ENCODE measurements around the gene ATP6V1E1. TPM values are rescaled to one million over a fixed set of nuclear protein-coding genes. Genes with fewer than 3 reads are reported as not detected.
"Not testable (repeated sequence)": the region's sequence is repeated elsewhere in the genome, so short reads cannot be mapped to it uniquely, and the experiment has no call there.

Gene ATP6V1E1
- polyA plus RNA-seq, 6 donors from 2014 or later, result 86.0 to 127 (median 107) TPM

GRCh38 chr22:17566776-17567175 lies 61.8 kb downstream of the ATP6V1E1 start:
- DNase-seq (no peak), ATAC-seq (ENCODE audit: low read depth in 2 of 2) (no peak)
- H3K9me3 Mint-ChIP-seq, result no peaks in the 10 kb centered on the region
- no peaks in the 10 kb centered on the region for H3K36me3 Mint-ChIP-seq
- H3K4me3 Mint-ChIP-seq, result no peak overlapping the region
- H3K4me1 Mint-ChIP-seq, result peaks cover 0 to 2% (median 0%) of the 10 kb centered on the region in 3 donors
- H3K27ac Mint-ChIP-seq, result no peak overlapping the region
- peaks cover 4 to 31% (median 21%) of the 10 kb centered on the region in 3 donors for H3K27me3 Mint-ChIP-seq

GRCh38 chr22:17566016-17566687 lies 62.4 kb downstream of the ATP6V1E1 start:
- not testable (repeated sequence) for H3K36me3 Mint-ChIP-seq; DNase-seq; ATAC-seq (ENCODE audit: low read depth in 2 of 2); H3K27ac Mint-ChIP-seq; H3K4me3 Mint-ChIP-seq; H3K4me1 Mint-ChIP-seq; H3K9me3 Mint-ChIP-seq
- H3K27me3 Mint-ChIP-seq, result peaks cover 4 to 30% (median 19%) of the 10 kb centered on the region in 3 donors

- Mint-ChIP-seq H3K4me3 (no peak overlapping the region), H3K4me1 (peaks cover 0 to 2% (median 0%) of the 10 kb centered on the region in 3 donors), H3K27me3 (peaks cover 0 to 14% (median 9%) of the 10 kb centered on the region in 3 donors), H3K36me3 (no peaks in the 10 kb centered on the region), H3K27ac (no peak overlapping the region), H3K9me3 (no peaks in the 10 kb centered on the region)
- DNase-seq, result no peak
- no peak for ATAC-seq (ENCODE audit: low read depth in 2 of 2)
Observed at GRCh38 chr22:17563936-17564391, 64.6 kb downstream of the ATP6V1E1 start.

- no peak for ATAC-seq (ENCODE audit: low read depth in 2 of 2)
- peaks cover 0 to 14% (median 9%) of the 10 kb centered on the region in 3 donors for H3K27me3 Mint-ChIP-seq
- H3K4me3 Mint-ChIP-seq, result no peak within 1 kb of the TSS
Observed at GRCh38 chr22:17562906-17563870, 65.4 kb downstream of the ATP6V1E1 start, which contains the start of gene SLC25A18. Gene SLC25A18, plus strand, starts transcription at chr22:17563498. Its CDS starts 16,447 bp downstream, at chr22:17579945.

GRCh38 chr22:17559188-17559587 lies 69.4 kb downstream of the ATP6V1E1 start:
- H3K27me3 Mint-ChIP-seq, result peaks cover 0 to 5% (median 0%) of the 10 kb centered on the region in 3 donors
- no peak for ATAC-seq (ENCODE audit: low read depth in 2 of 2)
- no peak overlapping the region for H3K27ac Mint-ChIP-seq
- peak overlapping the region in 1 of 8 donors; percentile 9 for H3K4me3 Mint-ChIP-seq
- H3K9me3 Mint-ChIP-seq, result no peaks in the 10 kb centered on the region
- DNase-seq, result no peak
- peaks cover 0 to 4% (median 0%) of the 10 kb centered on the region in 3 donors for H3K4me1 Mint-ChIP-seq
- H3K36me3 Mint-ChIP-seq, result no peaks in the 10 kb centered on the region

More at GRCh38 chr22:17562906-17563870, 65.4 kb downstream of the ATP6V1E1 start, which contains the start of gene SLC25A18:
- no peaks in the 10 kb centered on the region for H3K9me3 Mint-ChIP-seq
- H3K36me3 Mint-ChIP-seq, result no peaks in the 10 kb centered on the region
- H3K27ac Mint-ChIP-seq, result no peak within 1 kb of the TSS
- peaks cover 0 to 6% (median 0%) of the 10 kb centered on the region in 3 donors for H3K4me1 Mint-ChIP-seq
- no peak for DNase-seq

GRCh38 chr22:17554814-17555213 lies 73.7 kb downstream of the ATP6V1E1 start:
- Mint-ChIP-seq H3K4me3 (no peak overlapping the region), H3K27ac (no peak overlapping the region), H3K27me3 (no peaks in the 10 kb centered on the region), H3K36me3 (no peaks in the 10 kb centered on the region), H3K4me1 (peaks cover 0 to 4% (median 0%) of the 10 kb centered on the region in 3 donors), H3K9me3 (no peaks in the 10 kb centered on the region)
- ATAC-seq (ENCODE audit: low read depth in 2 of 2), result no peak
- DNase-seq, result no peak

- H3K4me1 Mint-ChIP-seq, result no peaks in the 10 kb centered on the region
- H3K27ac Mint-ChIP-seq, result peak overlapping the region in 1 of 6 donors; percentile 45
- no peaks in the 10 kb centered on the region for H3K27me3 Mint-ChIP-seq
- DNase-seq, result no peak
- H3K36me3 Mint-ChIP-seq, result no peaks in the 10 kb centered on the region
- ATAC-seq (ENCODE audit: low read depth in 2 of 2), result no peak
- no peak overlapping the region for H3K4me3 Mint-ChIP-seq
- no peaks in the 10 kb centered on the region for H3K9me3 Mint-ChIP-seq
Observed at GRCh38 chr22:17552737-17553136, 75.8 kb downstream of the ATP6V1E1 start.

GRCh38 chr22:17549655-17550054 lies 78.9 kb downstream of the ATP6V1E1 start:
- Mint-ChIP-seq H3K9me3 (no peaks in the 10 kb centered on the region), H3K4me3 (peak overlapping the region in 1 of 8 donors; percentile 25), H3K36me3 (no peaks in the 10 kb centered on the region), H3K27me3 (no peaks in the 10 kb centered on the region), H3K4me1 (no peaks in the 10 kb centered on the region), H3K27ac (no peak overlapping the region)
- no peak for DNase-seq
- no peak for ATAC-seq (ENCODE audit: low read depth in 2 of 2)

GRCh38 chr22:17549183-17549582 lies 79.4 kb downstream of the ATP6V1E1 start:
- ATAC-seq (ENCODE audit: low read depth in 2 of 2) (no peak), DNase-seq (no peak)
- Mint-ChIP-seq H3K27me3 (no peaks in the 10 kb centered on the region), H3K27ac (peak overlapping the region in 1 of 6 donors; percentile 33), H3K4me1 (no peaks in the 10 kb centered on the region), H3K36me3 (no peaks in the 10 kb centered on the region), H3K9me3 (no peaks in the 10 kb centered on the region), H3K4me3 (no peak overlapping the region)

GRCh38 chr22:17548756-17549035 lies 79.9 kb downstream of the ATP6V1E1 start:
- no peaks in the 10 kb centered on the region for H3K36me3 Mint-ChIP-seq
- no peak for DNase-seq
- H3K4me3 Mint-ChIP-seq, result no peak overlapping the region
- peak overlapping the region in 1 of 6 donors; percentile 75 for H3K27ac Mint-ChIP-seq
- H3K4me1 Mint-ChIP-seq, result no peaks in the 10 kb centered on the region
- no peaks in the 10 kb centered on the region for H3K27me3 Mint-ChIP-seq
- no peak for ATAC-seq (ENCODE audit: low read depth in 2 of 2)
- no peaks in the 10 kb centered on the region for H3K9me3 Mint-ChIP-seq

- no peak for DNase-seq
- Mint-ChIP-seq H3K27ac (peak overlapping the region in 1 of 6 donors; percentile 75), H3K36me3 (no peaks in the 10 kb centered on the region), H3K4me1 (no peaks in the 10 kb centered on the region), H3K4me3 (no peak overlapping the region), H3K9me3 (no peaks in the 10 kb centered on the region), H3K27me3 (no peaks in the 10 kb centered on the region)
- ATAC-seq (ENCODE audit: low read depth in 2 of 2), result no peak
Observed at GRCh38 chr22:17548010-17548755, 80.4 kb downstream of the ATP6V1E1 start.

- no peaks in the 10 kb centered on the region for H3K9me3 Mint-ChIP-seq
Observed at GRCh38 chr22:17542452-17542851, 86.1 kb downstream of the ATP6V1E1 start.

More at GRCh38 chr22:17542452-17542851, 86.1 kb downstream of the ATP6V1E1 start:
- ATAC-seq (ENCODE audit: low read depth in 2 of 2), result no peak
- H3K27me3 Mint-ChIP-seq, result no peaks in the 10 kb centered on the region
- H3K27ac Mint-ChIP-seq, result peak overlapping the region in 1 of 6 donors; percentile 19
- DNase-seq, result no peak
- no peaks in the 10 kb centered on the region for H3K4me1 Mint-ChIP-seq
- H3K4me3 Mint-ChIP-seq, result no peak overlapping the region
- no peaks in the 10 kb centered on the region for H3K36me3 Mint-ChIP-seq
